GM13976 (cell line): ENCODE results near the gene SLC43A2.

Experiments
- DNase-seq: peaks from one replicate; pipeline ENCODE4 v3.0.0; 2012; ENCODE audit warnings: low spot score
- in situ Hi-C: fragments of 300-500 bp; cut with MboI; formaldehyde crosslinking; loops from one replicate; pipeline ENCODE4 v1.12.0; 2022; ENCODE audit warnings: low sequenced_read_pairs, mixed read lengths, inconsistent platforms; ENCODE audit not compliant: unreplicated experiment
- TF ChIP-seq, protein P1 (sequence below): IDR thresholded peaks from 2 replicates; pipeline ENCODE4 v1.5.1; 2012; ENCODE audit warnings: borderline replicate concordance, mild to moderate bottlenecking; ENCODE audit not compliant: insufficient read depth; ENCODE audit errors: extremely low read depth, missing control alignments, control extremely low read depth

SLC43A2 gene

DNA sequence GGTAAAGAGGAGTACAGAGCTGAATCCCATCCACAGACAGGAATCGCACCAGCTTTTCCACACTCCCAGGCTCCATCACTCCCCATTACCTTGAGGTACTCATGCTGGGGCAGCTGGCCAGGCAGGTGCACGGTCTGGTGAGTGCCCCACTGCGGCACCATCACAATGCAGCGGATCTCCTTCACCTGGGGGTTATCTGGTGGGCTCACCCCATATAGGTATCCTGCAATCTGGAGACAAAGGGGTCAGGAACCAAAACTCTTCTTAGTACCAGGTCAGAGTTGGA lies 22.9 kb upstream of the SLC43A2 start:
- in situ Hi-C loops: no loop called here
- DNase-seq: no peak
- TF ChIP-seq, protein P1, sequence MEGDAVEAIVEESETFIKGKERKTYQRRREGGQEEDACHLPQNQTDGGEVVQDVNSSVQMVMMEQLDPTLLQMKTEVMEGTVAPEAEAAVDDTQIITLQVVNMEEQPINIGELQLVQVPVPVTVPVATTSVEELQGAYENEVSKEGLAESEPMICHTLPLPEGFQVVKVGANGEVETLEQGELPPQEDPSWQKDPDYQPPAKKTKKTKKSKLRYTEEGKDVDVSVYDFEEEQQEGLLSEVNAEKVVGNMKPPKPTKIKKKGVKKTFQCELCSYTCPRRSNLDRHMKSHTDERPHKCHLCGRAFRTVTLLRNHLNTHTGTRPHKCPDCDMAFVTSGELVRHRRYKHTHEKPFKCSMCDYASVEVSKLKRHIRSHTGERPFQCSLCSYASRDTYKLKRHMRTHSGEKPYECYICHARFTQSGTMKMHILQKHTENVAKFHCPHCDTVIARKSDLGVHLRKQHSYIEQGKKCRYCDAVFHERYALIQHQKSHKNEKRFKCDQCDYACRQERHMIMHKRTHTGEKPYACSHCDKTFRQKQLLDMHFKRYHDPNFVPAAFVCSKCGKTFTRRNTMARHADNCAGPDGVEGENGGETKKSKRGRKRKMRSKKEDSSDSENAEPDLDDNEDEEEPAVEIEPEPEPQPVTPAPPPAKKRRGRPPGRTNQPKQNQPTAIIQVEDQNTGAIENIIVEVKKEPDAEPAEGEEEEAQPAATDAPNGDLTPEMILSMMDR: no peak

DNA sequence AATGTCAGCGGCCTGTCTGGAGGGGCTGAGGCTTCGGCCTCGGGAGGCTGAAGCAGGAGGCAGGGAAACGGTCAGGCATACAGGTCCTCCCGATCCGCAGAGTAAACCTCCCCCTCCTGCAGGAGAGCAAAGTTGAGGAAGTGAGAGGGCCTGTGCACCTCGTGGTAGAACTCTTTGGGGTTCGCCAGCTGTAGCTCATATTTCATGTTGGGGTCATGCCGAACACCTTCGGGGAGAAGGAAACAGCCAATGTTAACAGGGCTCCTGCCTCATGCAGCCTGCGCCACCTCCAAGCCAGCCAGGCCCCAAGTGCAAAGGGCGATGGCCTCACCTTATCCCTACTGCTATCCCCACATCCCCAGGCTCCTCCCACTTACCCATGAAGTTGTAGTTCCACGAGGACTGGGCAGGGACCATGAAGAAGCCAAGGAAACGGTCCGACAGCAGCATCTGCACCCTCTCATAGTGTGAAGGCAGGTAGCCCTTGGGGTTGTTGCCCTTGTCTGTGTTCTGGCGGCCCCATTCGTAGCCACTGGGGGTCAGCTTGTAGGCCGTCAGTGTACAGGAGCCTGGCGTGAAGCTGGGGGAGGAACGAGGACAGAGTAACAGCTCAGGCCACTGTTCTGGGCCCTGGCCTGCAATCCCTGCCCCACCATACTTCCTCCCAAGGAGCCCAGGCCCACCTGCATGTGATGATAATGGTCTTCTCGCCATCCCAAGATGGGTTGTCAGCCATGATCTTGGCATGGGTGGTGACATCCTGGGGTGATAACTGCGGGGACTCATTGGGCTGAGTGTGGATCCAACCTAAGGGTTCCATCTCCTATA lies 22.3 kb upstream of the SLC43A2 start:
- in situ Hi-C loops: no loop called here
- TF ChIP-seq, protein P1: no peak
- no peak for DNase-seq

DNA sequence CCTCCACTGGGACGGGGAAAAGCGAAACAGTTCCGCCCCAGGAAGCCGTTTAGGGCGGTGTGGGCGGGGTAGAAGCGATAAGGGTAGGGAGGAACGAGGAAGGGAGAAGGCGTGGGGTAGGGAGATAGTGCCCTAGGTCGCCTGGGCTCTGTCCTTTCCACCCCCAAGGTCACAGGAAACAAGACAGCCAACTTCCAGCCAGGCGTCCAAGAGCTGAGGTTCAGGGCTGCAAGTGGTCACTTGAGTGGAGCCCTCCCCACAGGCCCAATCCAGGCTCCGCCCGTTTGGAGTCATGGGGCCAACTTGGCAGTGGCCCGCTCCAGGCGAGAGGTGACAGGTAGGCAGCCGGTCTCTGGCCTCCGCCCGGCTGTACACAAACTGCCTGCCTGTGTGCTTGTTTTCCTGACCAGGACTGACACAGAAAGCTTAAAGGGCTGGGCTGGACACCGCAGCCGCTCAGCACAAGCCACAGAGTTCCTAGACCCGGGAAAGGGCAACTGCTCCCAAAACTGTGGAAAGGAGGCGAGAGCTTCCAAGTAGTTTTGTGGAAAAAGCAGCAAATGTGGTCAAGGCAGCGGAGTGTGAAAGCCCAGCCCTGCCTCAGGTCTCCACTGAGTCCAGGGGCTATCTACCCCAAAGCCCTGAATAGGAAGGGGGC lies 21.3 kb upstream of the SLC43A2 start, which contains the start of gene RILP:
Gene RILP (minus strand): TSS at position 23 of the 658 bp plus-strand sequence. CDS start 62 bp downstream, outside the sequence.
- in situ Hi-C loops: no loop called here
- TF ChIP-seq, protein P1: no peak
- peak; percentile 56 for DNase-seq

DNA sequence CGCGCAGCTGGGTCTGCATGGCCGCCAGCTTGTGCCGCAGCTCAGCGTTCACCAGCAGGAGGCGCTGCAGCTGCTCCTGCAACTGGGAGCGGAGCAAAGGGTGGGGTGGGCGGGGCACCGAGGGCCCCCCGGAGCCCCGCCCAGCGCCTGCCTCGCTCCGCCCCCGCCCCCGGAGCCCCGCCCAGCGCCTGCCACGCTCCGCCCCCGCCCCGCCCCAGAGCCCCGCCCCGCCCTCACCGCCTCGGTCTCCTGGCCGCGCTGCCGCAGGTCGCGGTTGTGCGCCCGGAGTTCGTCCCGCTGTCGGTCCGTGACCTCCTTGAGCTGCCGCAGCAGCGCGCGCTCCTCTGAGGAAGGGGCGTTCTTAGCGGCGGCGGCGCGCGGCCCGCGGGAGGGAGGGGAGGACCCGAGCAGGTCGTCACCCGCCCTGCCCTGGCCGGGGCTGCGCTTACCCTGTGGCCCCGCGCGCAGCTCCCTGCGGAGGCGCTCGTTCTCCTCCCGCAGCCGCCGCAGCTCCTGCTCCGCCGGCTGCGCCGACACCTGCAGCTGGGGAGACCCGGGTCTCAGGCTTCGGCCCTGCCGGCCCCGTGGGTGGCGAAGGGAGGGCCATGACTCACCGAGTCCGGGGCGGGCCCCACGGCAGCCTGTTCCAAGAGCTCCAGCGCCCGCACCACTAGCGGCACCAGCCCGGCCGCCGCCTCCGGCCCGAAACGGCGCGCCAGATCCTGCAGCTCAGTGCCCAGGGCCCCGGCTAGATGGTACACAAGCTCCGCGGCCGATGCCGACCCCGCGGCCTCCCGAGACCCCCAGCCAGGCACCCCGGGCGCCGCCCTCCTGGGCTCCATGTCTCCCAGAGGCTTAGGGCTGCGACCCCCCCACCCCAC lies 20.6 kb upstream of the SLC43A2 start:
- TF ChIP-seq, protein P1: peak; percentile 100
- peak; percentile 98 for DNase-seq
- in situ Hi-C loops: no loop called here

- in situ Hi-C loops: no loop called here
These were observed 19.7 kb upstream of the SLC43A2 start for GRCh38 chr17:1648173-1648962.

More at GRCh38 chr17:1648173-1648962, 19.7 kb upstream of the SLC43A2 start:
- DNase-seq: no peak
- TF ChIP-seq, protein P1: no peak
